ENCODE results near the gene TEFM.

The TEFM gene

GRCh38 chr17:30926516-30926915 is 20.5 kb upstream of the TEFM start:
- TF ChIP-seq SIN3A (IDR thresholded peaks at IDR 0.05; ENCODE audit: borderline replicate concordance, insufficient read depth, low read length), result no peak
- no peak for TF ChIP-seq POLR2AphosphoS5 (IDR thresholded peaks at IDR 0.05; ENCODE audit: low read depth, low read length)
- TF ChIP-seq REST (IDR thresholded peaks at IDR 0.05; ENCODE audit: insufficient read depth in 1 of 2, low read depth in 2 of 2, low read length in 2 of 2), result no peak
- no peak for TF ChIP-seq FOXP2 (optimal IDR thresholded peaks at IDR 0.05; ENCODE audit: borderline replicate concordance, extremely low read depth, extremely low read length, insufficient read depth)
- TF ChIP-seq TAF1 (IDR thresholded peaks at IDR 0.05; ENCODE audit: borderline replicate concordance, insufficient read depth, low read length), result no peak

- TF ChIP-seq SIN3A (IDR thresholded peaks at IDR 0.05; ENCODE audit: borderline replicate concordance, insufficient read depth, low read length), result no peak
- no peak for TF ChIP-seq FOXP2 (optimal IDR thresholded peaks at IDR 0.05; ENCODE audit: borderline replicate concordance, extremely low read depth, extremely low read length, insufficient read depth)
- no peak for TF ChIP-seq POLR2AphosphoS5 (IDR thresholded peaks at IDR 0.05; ENCODE audit: low read depth, low read length)
- no peak for TF ChIP-seq REST (IDR thresholded peaks at IDR 0.05; ENCODE audit: insufficient read depth in 1 of 2, low read depth in 2 of 2, low read length in 2 of 2)
- TF ChIP-seq TAF1 (IDR thresholded peaks at IDR 0.05; ENCODE audit: borderline replicate concordance, insufficient read depth, low read length), result no peak
Measured at GRCh38 chr17:30924341-30924740, 18.3 kb upstream of the TEFM start.

- TF ChIP-seq SIN3A (IDR thresholded peaks at IDR 0.05; ENCODE audit: borderline replicate concordance, insufficient read depth, low read length) (no peak), FOXP2 (optimal IDR thresholded peaks at IDR 0.05; ENCODE audit: borderline replicate concordance, extremely low read depth, extremely low read length, insufficient read depth) (no peak), POLR2AphosphoS5 (IDR thresholded peaks at IDR 0.05; ENCODE audit: low read depth, low read length) (no peak), REST (IDR thresholded peaks at IDR 0.05; ENCODE audit: insufficient read depth in 1 of 2, low read depth in 2 of 2, low read length in 2 of 2) (no peak), TAF1 (IDR thresholded peaks at IDR 0.05; ENCODE audit: borderline replicate concordance, insufficient read depth, low read length) (no peak)
Measured at GRCh38 chr17:30922235-30923030, 16.4 kb upstream of the TEFM start.

- TF ChIP-seq POLR2AphosphoS5 (IDR thresholded peaks at IDR 0.05; ENCODE audit: low read depth, low read length) (no peak), FOXP2 (optimal IDR thresholded peaks at IDR 0.05; ENCODE audit: borderline replicate concordance, extremely low read depth, extremely low read length, insufficient read depth) (no peak), REST (IDR thresholded peaks at IDR 0.05; ENCODE audit: insufficient read depth in 1 of 2, low read depth in 2 of 2, low read length in 2 of 2) (no peak), SIN3A (IDR thresholded peaks at IDR 0.05; ENCODE audit: borderline replicate concordance, insufficient read depth, low read length) (no peak), TAF1 (IDR thresholded peaks at IDR 0.05; ENCODE audit: borderline replicate concordance, insufficient read depth, low read length) (no peak)
Measured at GRCh38 chr17:30921544-30922196, 15.6 kb upstream of the TEFM start, which contains the start of gene ADAP2. ADAP2 (plus strand) TSS chr17:30921945; CDS start chr17:30922015, 70 bp downstream.
